KOPT-K1 (cell line): ENCODE measurements around the gene C11orf86.

Experiments used
- H3K27ac ChIP-seq: fragments of 200-600 bp; sonication (generic); 2 replicates; pipeline ENCODE4 v1.5.1; 2016; ENCODE audit warnings: antibody characterized with exemption, mild to moderate bottlenecking, low read depth, low read length; ENCODE audit not compliant: poor library complexity, severe bottlenecking
- H3K36me3 ChIP-seq: fragments of 200-600 bp; sonication (generic); 2 replicates; pipeline ENCODE4 v1.5.1; 2017; ENCODE audit warnings: antibody characterized with exemption, mild to moderate bottlenecking, low read length, moderate library complexity; ENCODE audit not compliant: insufficient read depth
- H3K9me3 ChIP-seq: fragments of 200-600 bp; sonication (generic); 2 replicates; pipeline ENCODE4 v1.5.1; 2017; ENCODE audit warnings: antibody characterized with exemption, low read length, mild to moderate bottlenecking; ENCODE audit not compliant: insufficient read depth, poor library complexity, severe bottlenecking

The C11orf86 gene

GRCh38 chr11:67022341-67022933 is 47.3 kb downstream of the C11orf86 start:
- Histone ChIP-seq H3K27ac (no peak overlapping the region), H3K36me3 (no peaks in the 10 kb centered on the region), H3K9me3 (peaks cover 8% of the 10 kb centered on the region)

DNA sequence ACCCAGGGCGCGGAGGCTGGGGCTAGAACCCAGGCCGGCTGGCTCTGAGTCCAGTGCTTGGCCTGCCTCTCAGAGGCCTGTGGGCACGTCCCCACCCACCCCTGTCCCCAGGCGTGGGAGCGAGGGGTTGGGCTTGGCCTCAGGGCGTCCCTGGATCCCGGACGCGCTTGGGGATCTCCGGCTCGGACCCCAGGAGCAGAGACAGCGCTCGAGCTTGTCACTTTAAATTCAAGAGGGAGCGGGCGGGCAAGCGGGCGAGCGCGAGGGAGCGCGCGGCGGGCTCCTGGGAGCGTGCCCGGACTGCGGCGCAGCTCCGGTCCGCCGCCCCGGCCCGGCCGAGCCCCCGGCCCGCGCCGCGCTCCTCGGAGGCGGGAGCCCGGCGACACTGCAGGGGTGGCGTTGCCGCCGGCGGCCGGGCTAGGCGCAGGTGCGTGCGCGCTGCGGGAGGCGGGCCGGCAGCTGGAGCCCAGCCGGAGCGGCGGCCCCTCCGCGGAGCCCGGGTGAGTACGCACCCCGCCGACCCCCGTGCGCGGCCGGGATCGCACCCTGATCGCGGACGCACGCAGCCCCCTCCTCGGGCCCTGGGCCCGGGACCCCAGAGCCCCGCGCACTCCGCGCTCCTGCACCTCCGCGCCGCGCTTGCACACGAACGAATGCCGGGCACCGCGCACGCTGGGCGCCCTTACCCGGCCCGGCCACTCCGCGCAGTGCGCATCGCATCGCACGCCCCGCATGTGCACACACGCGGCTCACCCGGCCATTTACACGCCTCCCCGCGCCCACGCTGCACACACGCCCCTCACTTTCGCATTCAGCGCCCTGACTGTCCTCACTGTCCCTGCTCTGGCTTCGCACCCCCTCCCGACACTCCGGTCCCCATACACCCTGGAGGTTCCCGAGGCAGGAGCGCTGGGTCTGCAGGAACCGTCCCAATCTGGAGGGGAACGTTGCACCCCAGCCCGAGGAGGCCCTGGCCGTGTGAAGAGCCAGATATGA is 48.2 kb downstream of the C11orf86 start, which contains the start of gene SYT12:
Gene SYT12 (plus strand): TSS at position 174 of the 996 bp plus-strand sequence. CDS start 7,011 bp downstream, outside the sequence.
- Histone ChIP-seq H3K36me3 (no peaks in the 10 kb centered on the region), H3K9me3 (peaks cover 8% of the 10 kb centered on the region), H3K27ac (no peak within 1 kb of the TSS)

DNA sequence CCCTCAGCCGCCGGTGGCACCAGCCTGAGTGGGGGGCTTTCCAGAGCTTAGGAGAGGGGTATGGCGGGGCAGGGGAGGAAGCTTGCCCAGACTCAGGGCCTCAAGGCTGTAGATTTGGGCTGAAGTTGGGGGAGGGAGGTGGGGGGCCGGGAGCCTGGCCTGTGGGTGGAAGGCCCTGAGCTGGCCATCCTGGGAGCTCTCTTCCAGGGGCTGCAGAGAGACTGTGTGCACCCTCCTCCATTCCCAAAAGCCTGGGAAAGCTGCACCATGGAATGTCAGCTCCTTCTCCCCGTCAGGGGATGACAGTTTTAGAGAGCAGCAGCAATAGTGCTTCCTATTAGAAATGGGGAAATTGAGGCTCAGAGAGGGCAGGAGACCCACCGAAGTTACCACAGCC is 48.9 kb downstream of the C11orf86 start:
- H3K27ac ChIP-seq, result no peak overlapping the region
- no peaks in the 10 kb centered on the region for H3K36me3 ChIP-seq
- peaks cover 8% of the 10 kb centered on the region for H3K9me3 ChIP-seq

DNA sequence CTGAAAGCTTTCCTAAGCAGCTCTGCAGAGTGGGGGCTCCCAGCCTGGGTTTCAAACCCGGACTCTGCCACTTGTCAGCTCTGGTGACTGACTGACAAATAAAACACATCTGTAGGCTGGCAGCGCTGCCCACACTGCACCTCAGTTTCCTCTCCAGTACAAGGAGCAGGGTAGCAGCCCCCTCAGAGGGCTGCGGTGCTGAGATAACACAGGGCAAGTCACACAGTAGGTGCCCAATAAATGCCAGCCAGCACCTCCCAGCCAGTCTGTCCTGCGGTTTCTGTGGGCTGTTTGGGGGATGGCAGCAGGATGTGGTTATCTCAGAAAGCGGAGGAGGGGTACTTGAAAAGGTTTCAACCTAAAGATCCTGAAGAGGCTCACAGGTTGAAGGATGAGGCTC is 49.3 kb downstream of the C11orf86 start:
- Histone ChIP-seq H3K27ac (no peak overlapping the region), H3K9me3 (peaks cover 8% of the 10 kb centered on the region)

GRCh38 chr11:67024966-67025365 is 49.9 kb downstream of the C11orf86 start:
- Histone ChIP-seq H3K27ac (no peak overlapping the region), H3K36me3 (no peaks in the 10 kb centered on the region), H3K9me3 (peaks cover 8% of the 10 kb centered on the region)

More for the DNA sequence above, 49.3 kb downstream of the C11orf86 start:
- no peaks in the 10 kb centered on the region for H3K36me3 ChIP-seq

- H3K36me3 ChIP-seq, result no peaks in the 10 kb centered on the region
- H3K27ac ChIP-seq, result no peak overlapping the region
- peaks cover 8% of the 10 kb centered on the region for H3K9me3 ChIP-seq
Observed at GRCh38 chr11:67025750-67026149, 50.6 kb downstream of the C11orf86 start.
